Measurements from ENCODE around the gene HGD. TPM values are rescaled to one million over a fixed set of nuclear protein-coding genes. Genes with fewer than 3 reads are reported as not detected.
A peak's percentile ranks its signal among the peaks of the same experiment; 100 is the strongest.
"Not testable (repeated sequence)": the region's sequence is repeated elsewhere in the genome, so short reads cannot be mapped to it uniquely, and the experiment has no call there.

The HGD gene
- polyA plus RNA-seq, 2 of the 4 experiments (the other 2 are of a cell fraction): 48.8 to 101 TPM

DNA sequence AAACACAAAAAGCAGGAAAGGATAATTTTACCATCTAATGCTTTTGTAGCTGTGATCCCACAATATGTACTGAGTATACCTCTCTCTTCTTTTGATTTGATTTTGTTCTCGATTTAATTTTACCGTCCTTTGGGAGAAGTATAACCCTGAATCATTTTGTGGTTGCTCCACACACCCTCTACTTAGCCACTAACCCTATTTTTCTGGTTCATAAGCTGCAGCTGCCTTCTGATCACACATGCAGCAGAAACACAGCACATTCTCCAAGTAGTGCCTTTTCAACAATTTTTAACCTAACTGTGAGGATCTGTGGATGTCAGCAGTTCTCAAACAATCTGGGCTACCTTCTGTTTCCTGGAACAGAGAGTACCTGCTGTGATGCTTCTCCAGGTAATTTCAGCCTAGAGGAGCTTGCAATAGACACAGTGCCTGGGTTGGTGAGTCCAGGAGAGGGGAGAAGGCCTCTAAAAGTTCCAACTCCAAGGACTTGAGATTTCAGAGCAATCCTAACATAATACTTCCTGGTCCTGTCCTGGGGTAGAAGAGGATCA is 40.3 kb downstream of the HGD start:
- POLR2A ChIA-PET: interaction anchor here (0.5 kb wide), 1 partner anchor 827 kb away, joined by 8 read pairs; no protein-coding TSS in a partner anchor
- CTCF ChIA-PET: interaction anchor here (0.9 to 1.6 kb wide), 3 partner anchors 10 to 154 kb away, joined by 3 to 5 read pairs (median 3); no protein-coding TSS in a partner anchor
- 95% methylated on average over 2 of the region's 2 CpGs for WGBS (ENCODE audit: missing lambda C conversion rate)
- peaks cover 10% of the 10 kb centered on the region for H3K4me1 ChIP-seq
- peak overlapping the region in 1 of 2 experiments; percentile 32; a peak in 2 of 6 replicates for H3K27ac ChIP-seq
- DNase-seq (ENCODE audit: low read depth in 1 of 2, low spot score in 1 of 2): no peak
- no peak for FAIRE-seq
- TF ChIP-seq HEYL (CRISPR knock-in tag; IDR thresholded peaks at IDR 0.05) (no peak), HDAC2 (IDR thresholded peaks at IDR 0.05) (no peak), MAFK (IDR thresholded peaks at IDR 0.05; ENCODE audit: partially characterized antibody) (peak; percentile 41)
- no peak overlapping the region for H3K4me2 ChIP-seq
- no peak; a peak in 1 of 6 replicates for ATAC-seq
- no peaks in the 10 kb centered on the region for H3K9me3 ChIP-seq
- H3K4me3 ChIP-seq: no peak overlapping the region

DNA sequence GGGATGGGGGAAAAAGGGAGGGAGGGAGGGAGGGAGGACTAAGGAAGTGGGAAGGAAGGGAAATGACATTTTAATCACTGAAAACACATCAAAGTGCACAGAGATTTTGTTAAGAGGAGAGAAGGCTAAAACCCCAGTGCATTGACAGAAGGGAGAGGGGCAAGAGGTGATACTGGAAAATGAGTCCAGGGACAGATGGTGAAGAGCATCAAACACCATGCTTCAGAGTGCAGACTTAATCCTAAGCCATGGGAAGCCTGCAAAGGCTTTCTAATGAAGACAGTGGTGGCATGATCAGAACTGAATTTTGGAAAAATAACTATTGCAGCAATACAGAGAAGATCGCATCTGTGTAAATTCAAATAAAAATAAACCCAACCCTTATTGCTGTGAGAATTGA is 41.8 kb downstream of the HGD start:
- Histone ChIP-seq H3K27ac (no peak overlapping the region), H3K4me2 (no peak overlapping the region), H3K4me1 (peaks cover 10% of the 10 kb centered on the region), H3K9me3 (no peaks in the 10 kb centered on the region), H3K4me3 (no peak overlapping the region)
- ChIA-PET POLR2A (no interaction called here), CTCF (no interaction called here)
- ATAC-seq (no peak), FAIRE-seq (no peak), DNase-seq (ENCODE audit: low read depth in 1 of 2, low spot score in 1 of 2) (no peak)
- WGBS (ENCODE audit: missing lambda C conversion rate): 88% methylated on average over 1 of the region's 1 CpG
- TF ChIP-seq HEYL (CRISPR knock-in tag; IDR thresholded peaks at IDR 0.05): no peak
- no peak for TF ChIP-seq POLR2A (IDR thresholded peaks at IDR 0.05; ENCODE audit: low read length)
- no peak for TF ChIP-seq HOXB5 (CRISPR knock-in tag; IDR thresholded peaks at IDR 0.05)

DNA sequence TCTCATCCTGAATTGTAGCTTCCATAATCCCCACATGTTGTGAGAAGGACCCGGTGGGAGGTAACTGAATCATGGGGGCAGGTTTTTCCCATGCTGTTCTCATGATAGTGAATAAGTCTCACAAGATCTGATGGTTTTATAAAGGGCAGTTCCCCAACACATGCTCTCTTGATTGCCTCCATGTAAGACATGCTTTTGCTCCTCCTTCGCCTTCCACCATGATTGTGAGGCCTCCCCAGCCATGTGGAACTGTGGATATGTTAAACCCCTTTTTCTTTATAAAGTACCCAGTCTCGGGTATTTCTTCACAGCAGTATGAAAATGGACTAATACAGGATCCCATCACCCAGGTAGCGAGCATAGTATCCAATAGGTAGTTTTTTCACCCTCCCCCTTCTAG is 43.2 kb downstream of the HGD start:
- WGBS (ENCODE audit: missing lambda C conversion rate): 91% methylated on average over 4 of the region's 4 CpGs
- H3K9me3 ChIP-seq; POLR2A ChIA-PET; FAIRE-seq; H3K4me3 ChIP-seq; DNase-seq (ENCODE audit: low read depth in 1 of 2, low spot score in 1 of 2); H3K27ac ChIP-seq; ATAC-seq; H3K4me2 ChIP-seq; CTCF ChIA-PET: not testable (repeated sequence)
- H3K4me1 ChIP-seq: peaks cover 10% of the 10 kb centered on the region

DNA sequence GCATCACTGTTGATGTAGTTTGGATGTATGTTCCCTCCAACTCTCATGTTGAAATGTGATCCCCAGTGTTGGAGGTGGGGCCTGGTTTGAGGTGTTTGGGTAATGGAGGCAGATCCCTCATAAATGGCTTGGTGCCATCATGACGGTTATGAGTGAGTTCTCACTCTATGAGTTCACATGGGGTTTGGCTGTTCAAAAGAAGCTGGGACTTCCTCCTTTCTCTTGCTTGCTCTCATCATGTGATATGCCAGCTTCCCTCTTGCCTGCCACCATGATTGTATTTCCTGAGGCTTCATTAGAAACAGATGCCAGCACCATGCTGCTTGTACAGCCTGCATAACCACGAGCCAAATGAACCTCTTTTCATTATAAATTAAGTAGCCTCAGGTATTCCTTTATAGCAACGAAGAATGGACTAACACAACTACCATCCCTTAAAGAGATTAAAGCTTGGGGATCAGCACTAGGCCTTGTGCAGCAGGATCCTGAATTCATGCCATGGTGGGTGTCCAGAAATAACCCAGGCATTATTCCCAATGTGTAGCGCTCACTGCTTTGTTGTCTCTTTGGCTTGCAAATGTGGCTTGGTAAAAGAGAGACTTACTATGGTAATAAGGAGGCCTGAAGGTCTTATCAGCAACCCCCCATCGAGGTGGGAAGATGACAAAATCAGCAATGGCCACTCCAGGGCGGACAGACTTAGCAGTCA is 44.0 kb downstream of the HGD start:
- no peak overlapping the region for H3K4me3 ChIP-seq
- POLR2A ChIA-PET: no interaction called here
- TF ChIP-seq, protein P1, sequence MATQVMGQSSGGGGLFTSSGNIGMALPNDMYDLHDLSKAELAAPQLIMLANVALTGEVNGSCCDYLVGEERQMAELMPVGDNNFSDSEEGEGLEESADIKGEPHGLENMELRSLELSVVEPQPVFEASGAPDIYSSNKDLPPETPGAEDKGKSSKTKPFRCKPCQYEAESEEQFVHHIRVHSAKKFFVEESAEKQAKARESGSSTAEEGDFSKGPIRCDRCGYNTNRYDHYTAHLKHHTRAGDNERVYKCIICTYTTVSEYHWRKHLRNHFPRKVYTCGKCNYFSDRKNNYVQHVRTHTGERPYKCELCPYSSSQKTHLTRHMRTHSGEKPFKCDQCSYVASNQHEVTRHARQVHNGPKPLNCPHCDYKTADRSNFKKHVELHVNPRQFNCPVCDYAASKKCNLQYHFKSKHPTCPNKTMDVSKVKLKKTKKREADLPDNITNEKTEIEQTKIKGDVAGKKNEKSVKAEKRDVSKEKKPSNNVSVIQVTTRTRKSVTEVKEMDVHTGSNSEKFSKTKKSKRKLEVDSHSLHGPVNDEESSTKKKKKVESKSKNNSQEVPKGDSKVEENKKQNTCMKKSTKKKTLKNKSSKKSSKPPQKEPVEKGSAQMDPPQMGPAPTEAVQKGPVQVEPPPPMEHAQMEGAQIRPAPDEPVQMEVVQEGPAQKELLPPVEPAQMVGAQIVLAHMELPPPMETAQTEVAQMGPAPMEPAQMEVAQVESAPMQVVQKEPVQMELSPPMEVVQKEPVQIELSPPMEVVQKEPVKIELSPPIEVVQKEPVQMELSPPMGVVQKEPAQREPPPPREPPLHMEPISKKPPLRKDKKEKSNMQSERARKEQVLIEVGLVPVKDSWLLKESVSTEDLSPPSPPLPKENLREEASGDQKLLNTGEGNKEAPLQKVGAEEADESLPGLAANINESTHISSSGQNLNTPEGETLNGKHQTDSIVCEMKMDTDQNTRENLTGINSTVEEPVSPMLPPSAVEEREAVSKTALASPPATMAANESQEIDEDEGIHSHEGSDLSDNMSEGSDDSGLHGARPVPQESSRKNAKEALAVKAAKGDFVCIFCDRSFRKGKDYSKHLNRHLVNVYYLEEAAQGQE (IDR thresholded peaks at IDR 0.05): no peak
- TF ChIP-seq SMC3 (IDR thresholded peaks at IDR 0.05) (no peak), RARB (CRISPR knock-in tag; IDR thresholded peaks at IDR 0.05) (no peak), POLR2A (IDR thresholded peaks at IDR 0.05; ENCODE audit: low read length) (no peak), JUN (IDR thresholded peaks at IDR 0.05) (no peak), MAFK (IDR thresholded peaks at IDR 0.05; ENCODE audit: partially characterized antibody) (no peak), EP300 (IDR thresholded peaks at IDR 0.05) (no peak), KDM5A (IDR thresholded peaks at IDR 0.05) (no peak), HOXA7 (CRISPR knock-in tag; IDR thresholded peaks at IDR 0.05) (no peak), CHD4 (IDR thresholded peaks at IDR 0.05; ENCODE audit: borderline replicate concordance) (no peak), FOSB (CRISPR knock-in tag; IDR thresholded peaks at IDR 0.05) (no peak), RFX5 (IDR thresholded peaks at IDR 0.05) (no peak), MAZ (IDR thresholded peaks at IDR 0.05; ENCODE audit: borderline replicate concordance, low read depth, low read length) (no peak), POLR2AphosphoS2 (conservative IDR thresholded peaks at IDR 0.05; ENCODE audit: low read length) (no peak), ZC3H11A (IDR thresholded peaks at IDR 0.05) (no peak), GATA3 (IDR thresholded peaks at IDR 0.05; ENCODE audit: borderline replicate concordance) (no peak), HEYL (CRISPR knock-in tag; IDR thresholded peaks at IDR 0.05) (no peak), FOXS1 (CRISPR knock-in tag; IDR thresholded peaks at IDR 0.05) (no peak)
- TF ChIP-seq, protein P2, sequence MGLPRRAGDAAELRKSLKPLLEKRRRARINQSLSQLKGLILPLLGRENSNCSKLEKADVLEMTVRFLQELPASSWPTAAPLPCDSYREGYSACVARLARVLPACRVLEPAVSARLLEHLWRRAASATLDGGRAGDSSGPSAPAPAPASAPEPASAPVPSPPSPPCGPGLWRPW (IDR thresholded peaks at IDR 0.05): no peak
- TF ChIP-seq, protein P3, sequence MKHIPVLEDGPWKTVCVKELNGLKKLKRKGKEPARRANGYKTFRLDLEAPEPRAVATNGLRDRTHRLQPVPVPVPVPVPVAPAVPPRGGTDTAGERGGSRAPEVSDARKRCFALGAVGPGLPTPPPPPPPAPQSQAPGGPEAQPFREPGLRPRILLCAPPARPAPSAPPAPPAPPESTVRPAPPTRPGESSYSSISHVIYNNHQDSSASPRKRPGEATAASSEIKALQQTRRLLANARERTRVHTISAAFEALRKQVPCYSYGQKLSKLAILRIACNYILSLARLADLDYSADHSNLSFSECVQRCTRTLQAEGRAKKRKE (CRISPR knock-in tag; IDR thresholded peaks at IDR 0.05; ENCODE audit: low read depth): no peak
- 63% methylated on average over 6 of the region's 6 CpGs for WGBS (ENCODE audit: missing lambda C conversion rate)
- DNase-seq (ENCODE audit: low read depth in 1 of 2, low spot score in 1 of 2) (no peak), FAIRE-seq (no peak), ATAC-seq (no peak)
- CTCF ChIA-PET: interaction anchor here (1.0 kb wide), 1 partner anchor 15 kb away, joined by 3 read pairs; no protein-coding TSS in a partner anchor
- peaks cover 10% of the 10 kb centered on the region for H3K4me1 ChIP-seq
- no peaks in the 10 kb centered on the region for H3K9me3 ChIP-seq
- H3K4me2 ChIP-seq: no peak overlapping the region
- no peak overlapping the region for H3K27ac ChIP-seq
